Gastrocnemius medialis (tissue), 4 donors: ENCODE measurements around the gene BCAT1. TPM values are rescaled to one million over a fixed set of nuclear protein-coding genes. Genes with fewer than 3 reads are reported as not detected.

Experiments used
- ATAC-seq, 2 donors: fragments of 150-250 bp; one replicate each; pipeline ENCODE4 v1.9.1; 2016
- DNase-seq, 2 donors: peaks; one replicate each; pipeline ENCODE4 v3.0.0-alpha.2; 2019
- H3K27ac ChIP-seq, 4 donors: fragments of 200-600 bp; sonication (generic); 1 replicate in 1 of 4; 2 replicates in 3 of 4; pipeline ENCODE4 v1.5.1; 2016 to 2018; ENCODE audit warnings: mild to moderate bottlenecking in 2 of 4, moderate library complexity in 1 of 4
- H3K27me3 ChIP-seq, 3 donors: fragments of 200-600 bp; sonication (generic) in 2 of 3; 1 replicate in 1 of 3; 2 replicates in 2 of 3; pipeline versions ENCODE4 v1.5.1 to v1.6.0; 2016 to 2019; ENCODE audit warnings: mild to moderate bottlenecking in 1 of 3, moderate library complexity in 1 of 3
- H3K36me3 ChIP-seq, 2 donors: fragments of 200-600 bp; sonication (generic) in 1 of 2; one replicate each; pipeline ENCODE4 v1.5.1; 2017 to 2018
- H3K4me1 ChIP-seq, 2 donors: fragments of 200-600 bp; sonication (generic) in 1 of 2; one replicate each; pipeline ENCODE4 v1.5.1; 2016 to 2017; ENCODE audit warnings: mild to moderate bottlenecking in 2 of 2
- H3K4me3 ChIP-seq, 4 donors: fragments of 200-600 bp; sonication (generic) in 3 of 4; 1 replicate in 1 of 4; 2 replicates in 3 of 4; pipeline ENCODE4 v1.5.1; 2016 to 2019; ENCODE audit warnings: mild to moderate bottlenecking in 2 of 4
- H3K9me3 ChIP-seq, 3 donors: fragments of 200-600 bp; sonication (generic) in 2 of 3; 1 replicate in 1 of 3; 2 replicates in 2 of 3; pipeline ENCODE4 v1.5.1; 2016 to 2019
- CTCF ChIP-seq, 5 experiments: fragments of 450-650 bp in 3 of 5; fragments of 200-600 bp in 2 of 5; sonication (generic) in 2 of 5; IDR thresholded peaks in 4 of 5; conservative IDR thresholded peaks in 1 of 5; 1 replicate in 4 of 5; 2 replicates in 1 of 5; pipeline ENCODE4 v1.5.1; 2016 to 2019; ENCODE audit warnings: antibody characterized with exemption in 5 of 5, mild to moderate bottlenecking in 3 of 5, moderate library complexity in 3 of 5
- POLR2A ChIP-seq, 2 donors: fragments of 450-650 bp; IDR thresholded peaks; one replicate each; pipeline ENCODE4 v1.6.1; 2017; ENCODE audit warnings: antibody characterized with exemption in 2 of 2, mild to moderate bottlenecking in 2 of 2, moderate library complexity in 2 of 2
- in situ Hi-C, 4 donors: fragments of 200-750 bp; cut with MboI; loops; one replicate each; pipeline versions ENCODE4 v1.15.0 to v1.8.0; 2017; ENCODE audit warnings: low sequenced_read_pairs in 4 of 4
- intact Hi-C: fragments of 100-400 bp; cut with DNase I; formaldehyde crosslinking; loops from one replicate; pipeline ENCODE4 v1.15.1; 2023; ENCODE audit warnings: low total_unique reads
- total RNA-seq, 4 donors: library from RNA; depleted of rRNA; stranded (reverse); fragments of >200 nt; gene quantifications; one replicate each; pipeline versions ENCODE4 v1.1.0 to v1.2.3, GENCODE V29; 2016

The BCAT1 gene
- total RNA-seq, 4 donors from 2014 or later: 1.6 to 7.5 (median 3.9) TPM

DNA sequence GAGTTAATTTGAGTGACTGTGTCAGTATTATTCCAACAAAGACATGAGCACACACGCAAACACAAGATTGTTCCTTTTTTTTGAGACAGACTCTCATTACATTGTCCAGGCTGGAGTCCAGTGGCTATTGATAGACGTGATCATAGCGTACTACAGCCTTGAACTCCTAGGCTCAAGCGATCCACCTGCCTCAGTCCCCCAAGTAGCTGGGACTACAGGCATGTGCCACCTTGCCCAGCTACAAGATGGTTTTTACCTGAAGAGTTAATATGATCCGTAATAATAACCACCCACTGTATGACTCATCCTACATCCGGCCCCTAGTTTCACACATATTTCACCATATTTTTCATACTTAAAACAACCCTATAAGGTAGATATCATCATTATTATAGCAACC lies 26.8 kb downstream of the BCAT1 start:
- DNase-seq (no peak), ATAC-seq (no peak)
- H3K27me3 ChIP-seq: no peaks in the 10 kb centered on the region
- no peak overlapping the region for H3K4me3 ChIP-seq
- no peaks in the 10 kb centered on the region for H3K9me3 ChIP-seq
- in situ Hi-C loops (no loop called here), intact Hi-C loops (no loop called here)
- H3K36me3 ChIP-seq: no peaks in the 10 kb centered on the region
- no peak for TF ChIP-seq CTCF (IDR thresholded peaks at IDR 0.05 in 4 of 5, conservative IDR thresholded peaks at IDR 0.05 in 1 of 5)
- TF ChIP-seq POLR2A (IDR thresholded peaks at IDR 0.05): no peak
- H3K4me1 ChIP-seq: no peaks in the 10 kb centered on the region
- H3K27ac ChIP-seq: no peak overlapping the region

GRCh38 chr12:24921251-24922038 lies 27.5 kb downstream of the BCAT1 start:
- intact Hi-C loops: no loop called here
- DNase-seq (no peak), ATAC-seq (no peak)
- TF ChIP-seq POLR2A (IDR thresholded peaks at IDR 0.05) (no peak), CTCF (IDR thresholded peaks at IDR 0.05 in 4 of 5, conservative IDR thresholded peaks at IDR 0.05 in 1 of 5) (no peak)
- in situ Hi-C loops: no loop called here
- Histone ChIP-seq H3K27ac (no peak overlapping the region), H3K36me3 (no peaks in the 10 kb centered on the region), H3K4me1 (no peaks in the 10 kb centered on the region), H3K4me3 (no peak overlapping the region), H3K27me3 (no peaks in the 10 kb centered on the region), H3K9me3 (no peaks in the 10 kb centered on the region)

- ATAC-seq (no peak), DNase-seq (no peak)
- H3K4me3 ChIP-seq: no peak overlapping the region
- H3K27ac ChIP-seq: no peak overlapping the region
- H3K9me3 ChIP-seq: no peaks in the 10 kb centered on the region
- H3K36me3 ChIP-seq: no peaks in the 10 kb centered on the region
- TF ChIP-seq CTCF (IDR thresholded peaks at IDR 0.05 in 4 of 5, conservative IDR thresholded peaks at IDR 0.05 in 1 of 5) (no peak), POLR2A (IDR thresholded peaks at IDR 0.05) (no peak)
- intact Hi-C loops (no loop called here), in situ Hi-C loops (no loop called here)
- H3K27me3 ChIP-seq: no peaks in the 10 kb centered on the region
- H3K4me1 ChIP-seq: no peaks in the 10 kb centered on the region
These were observed 28.8 kb downstream of the BCAT1 start for GRCh38 chr12:24920141-24920540.

- ATAC-seq (no peak), DNase-seq (no peak)
- in situ Hi-C loops (no loop called here), intact Hi-C loops (no loop called here)
- H3K4me3 ChIP-seq: no peak overlapping the region
- no peaks in the 10 kb centered on the region for H3K9me3 ChIP-seq
- no peaks in the 10 kb centered on the region for H3K4me1 ChIP-seq
- H3K27me3 ChIP-seq: no peaks in the 10 kb centered on the region
- H3K36me3 ChIP-seq: no peaks in the 10 kb centered on the region
- no peak overlapping the region for H3K27ac ChIP-seq
- TF ChIP-seq CTCF (IDR thresholded peaks at IDR 0.05 in 4 of 5, conservative IDR thresholded peaks at IDR 0.05 in 1 of 5) (no peak), POLR2A (IDR thresholded peaks at IDR 0.05) (no peak)
These were observed 29.4 kb downstream of the BCAT1 start for GRCh38 chr12:24919346-24920001.
